ENCODE data around the gene SUV39H1. TPM values are rescaled to one million over a fixed set of nuclear protein-coding genes. Genes with fewer than 3 reads are reported as not detected.

SUV39H1 gene
- total and polyA plus RNA-seq, 4 donors: 3.2 to 5.8 (median 3.7) TPM

DNA sequence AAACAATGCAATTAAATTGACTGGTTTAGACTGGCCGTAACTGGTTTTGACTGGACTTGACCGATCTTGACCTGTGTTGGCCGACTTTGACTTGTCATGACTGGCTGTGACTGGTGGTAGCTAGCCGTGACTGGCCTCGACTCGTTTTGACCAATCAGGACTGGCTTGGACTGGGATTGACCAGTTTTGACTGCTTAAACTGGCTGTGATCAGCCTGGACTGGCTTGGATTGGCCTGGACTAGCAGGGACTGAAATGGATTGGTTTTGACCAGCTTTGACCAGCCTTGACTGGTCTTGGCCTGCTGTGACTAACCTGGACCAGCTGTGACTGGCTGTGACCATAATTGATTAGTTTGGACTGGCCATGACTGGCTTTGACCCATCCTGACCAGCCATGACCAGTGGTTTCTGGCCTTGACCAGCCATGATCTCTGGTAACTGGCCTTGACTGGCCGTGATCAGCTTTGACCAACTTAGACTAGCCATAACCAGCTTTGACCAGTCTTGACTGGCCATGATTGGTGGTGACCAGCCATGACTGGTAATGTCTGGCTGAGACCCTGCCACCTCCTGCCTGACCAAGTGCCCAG, 13.1 kb downstream of the SUV39H1 start:
- Histone ChIP-seq H3K36me3 (ENCODE audit: control insufficient read depth in 4 of 4, insufficient read depth in 3 of 4, low read depth in 1 of 4, low read length in 3 of 4) (peaks cover 0 to 4% (median 0%) of the 10 kb centered on the region in 4 donors), H3K9ac (ENCODE audit: low read depth in 1 of 2, low read length in 2 of 2) (no peak overlapping the region), H3K27me3 (ENCODE audit: control insufficient read depth in 4 of 4, insufficient read depth in 4 of 4, low read length in 3 of 4) (no peaks in the 10 kb centered on the region), H3K4me3 (ENCODE audit: low read depth in 1 of 3, low read length in 3 of 3) (no peak overlapping the region), H3K4me1 (ENCODE audit: control insufficient read depth in 4 of 4, insufficient read depth in 4 of 4, low read length in 3 of 4) (peaks cover 3 to 17% (median 10%) of the 10 kb centered on the region in 4 donors), H3K27ac (ENCODE audit: low read depth in 1 of 2, low read length in 2 of 2) (no peak overlapping the region), H3K9me3 (ENCODE audit: control insufficient read depth in 4 of 4, low read length in 3 of 4) (no peaks in the 10 kb centered on the region)
- WGBS: 94% methylated on average over 7 of the region's 7 CpGs
- DNase-seq (ENCODE audit: low spot score): no peak
- TF ChIP-seq YY1 (IDR thresholded peaks at IDR 0.05) (no peak), JUND (IDR thresholded peaks at IDR 0.05) (no peak), RXRA (IDR thresholded peaks at IDR 0.05) (no peak), NR2F2 (IDR thresholded peaks at IDR 0.05) (no peak), ATF3 (IDR thresholded peaks at IDR 0.05) (no peak), CTCF (IDR thresholded peaks at IDR 0.05; ENCODE audit: low read depth, low read length, missing input control) (no peak)
- TF ChIP-seq, protein P1, sequence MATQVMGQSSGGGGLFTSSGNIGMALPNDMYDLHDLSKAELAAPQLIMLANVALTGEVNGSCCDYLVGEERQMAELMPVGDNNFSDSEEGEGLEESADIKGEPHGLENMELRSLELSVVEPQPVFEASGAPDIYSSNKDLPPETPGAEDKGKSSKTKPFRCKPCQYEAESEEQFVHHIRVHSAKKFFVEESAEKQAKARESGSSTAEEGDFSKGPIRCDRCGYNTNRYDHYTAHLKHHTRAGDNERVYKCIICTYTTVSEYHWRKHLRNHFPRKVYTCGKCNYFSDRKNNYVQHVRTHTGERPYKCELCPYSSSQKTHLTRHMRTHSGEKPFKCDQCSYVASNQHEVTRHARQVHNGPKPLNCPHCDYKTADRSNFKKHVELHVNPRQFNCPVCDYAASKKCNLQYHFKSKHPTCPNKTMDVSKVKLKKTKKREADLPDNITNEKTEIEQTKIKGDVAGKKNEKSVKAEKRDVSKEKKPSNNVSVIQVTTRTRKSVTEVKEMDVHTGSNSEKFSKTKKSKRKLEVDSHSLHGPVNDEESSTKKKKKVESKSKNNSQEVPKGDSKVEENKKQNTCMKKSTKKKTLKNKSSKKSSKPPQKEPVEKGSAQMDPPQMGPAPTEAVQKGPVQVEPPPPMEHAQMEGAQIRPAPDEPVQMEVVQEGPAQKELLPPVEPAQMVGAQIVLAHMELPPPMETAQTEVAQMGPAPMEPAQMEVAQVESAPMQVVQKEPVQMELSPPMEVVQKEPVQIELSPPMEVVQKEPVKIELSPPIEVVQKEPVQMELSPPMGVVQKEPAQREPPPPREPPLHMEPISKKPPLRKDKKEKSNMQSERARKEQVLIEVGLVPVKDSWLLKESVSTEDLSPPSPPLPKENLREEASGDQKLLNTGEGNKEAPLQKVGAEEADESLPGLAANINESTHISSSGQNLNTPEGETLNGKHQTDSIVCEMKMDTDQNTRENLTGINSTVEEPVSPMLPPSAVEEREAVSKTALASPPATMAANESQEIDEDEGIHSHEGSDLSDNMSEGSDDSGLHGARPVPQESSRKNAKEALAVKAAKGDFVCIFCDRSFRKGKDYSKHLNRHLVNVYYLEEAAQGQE (IDR thresholded peaks at IDR 0.05): no peak

- Histone ChIP-seq H3K9ac (ENCODE audit: low read depth in 1 of 2, low read length in 2 of 2) (peak overlapping the region in 1 of 2 donors; percentile 37), H3K4me3 (ENCODE audit: low read depth in 1 of 3, low read length in 3 of 3) (no peak overlapping the region), H3K36me3 (ENCODE audit: control insufficient read depth in 4 of 4, insufficient read depth in 3 of 4, low read depth in 1 of 4, low read length in 3 of 4) (peaks cover 0 to 4% (median 0%) of the 10 kb centered on the region in 4 donors), H3K27ac (ENCODE audit: low read depth in 1 of 2, low read length in 2 of 2) (peak overlapping the region; percentile 80 to 92), H3K27me3 (ENCODE audit: control insufficient read depth in 4 of 4, insufficient read depth in 4 of 4, low read length in 3 of 4) (no peaks in the 10 kb centered on the region), H3K9me3 (ENCODE audit: control insufficient read depth in 4 of 4, low read length in 3 of 4) (no peaks in the 10 kb centered on the region), H3K4me1 (ENCODE audit: control insufficient read depth in 4 of 4, insufficient read depth in 4 of 4, low read length in 3 of 4) (peaks cover 0 to 14% (median 6%) of the 10 kb centered on the region in 4 donors)
- WGBS: 79% methylated on average over 9 of the region's 9 CpGs
- DNase-seq (ENCODE audit: low spot score): no peak
- TF ChIP-seq RXRA (IDR thresholded peaks at IDR 0.05) (no peak), JUND (IDR thresholded peaks at IDR 0.05) (no peak), CTCF (IDR thresholded peaks at IDR 0.05; ENCODE audit: low read depth, low read length, missing input control) (no peak), YY1 (IDR thresholded peaks at IDR 0.05) (no peak), RAD21 (IDR thresholded peaks at IDR 0.05) (no peak), EGR1 (IDR thresholded peaks at IDR 0.05; ENCODE audit: low read depth in 2 of 2) (no peak), HNF4G (IDR thresholded peaks at IDR 0.05) (no peak), ATF3 (IDR thresholded peaks at IDR 0.05) (no peak), NR2F2 (IDR thresholded peaks at IDR 0.05) (no peak), FOXA1 (IDR thresholded peaks at IDR 0.05) (no peak), FOXA2 (IDR thresholded peaks at IDR 0.05) (no peak), GABPA (IDR thresholded peaks at IDR 0.05 in 1 of 2, conservative IDR thresholded peaks at IDR 0.05 in 1 of 2) (no peak), HNF4A (conservative IDR thresholded peaks at IDR 0.05) (no peak), TAF1 (conservative IDR thresholded peaks at IDR 0.05) (no peak), SP1 (IDR thresholded peaks at IDR 0.05) (no peak)
- TF ChIP-seq, protein P2, sequence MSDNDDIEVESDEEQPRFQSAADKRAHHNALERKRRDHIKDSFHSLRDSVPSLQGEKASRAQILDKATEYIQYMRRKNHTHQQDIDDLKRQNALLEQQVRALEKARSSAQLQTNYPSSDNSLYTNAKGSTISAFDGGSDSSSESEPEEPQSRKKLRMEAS (IDR thresholded peaks at IDR 0.05): no peak
- TF ChIP-seq, protein P3, sequence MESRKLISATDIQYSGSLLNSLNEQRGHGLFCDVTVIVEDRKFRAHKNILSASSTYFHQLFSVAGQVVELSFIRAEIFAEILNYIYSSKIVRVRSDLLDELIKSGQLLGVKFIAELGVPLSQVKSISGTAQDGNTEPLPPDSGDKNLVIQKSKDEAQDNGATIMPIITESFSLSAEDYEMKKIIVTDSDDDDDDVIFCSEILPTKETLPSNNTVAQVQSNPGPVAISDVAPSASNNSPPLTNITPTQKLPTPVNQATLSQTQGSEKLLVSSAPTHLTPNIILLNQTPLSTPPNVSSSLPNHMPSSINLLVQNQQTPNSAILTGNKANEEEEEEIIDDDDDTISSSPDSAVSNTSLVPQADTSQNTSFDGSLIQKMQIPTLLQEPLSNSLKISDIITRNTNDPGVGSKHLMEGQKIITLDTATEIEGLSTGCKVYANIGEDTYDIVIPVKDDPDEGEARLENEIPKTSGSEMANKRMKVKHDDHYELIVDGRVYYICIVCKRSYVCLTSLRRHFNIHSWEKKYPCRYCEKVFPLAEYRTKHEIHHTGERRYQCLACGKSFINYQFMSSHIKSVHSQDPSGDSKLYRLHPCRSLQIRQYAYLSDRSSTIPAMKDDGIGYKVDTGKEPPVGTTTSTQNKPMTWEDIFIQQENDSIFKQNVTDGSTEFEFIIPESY (IDR thresholded peaks at IDR 0.05): no peak
Observed at GRCh38 chrX:48711162-48711928, 14.8 kb downstream of the SUV39H1 start.
